Measurements from ENCODE around the gene YWHAG. TPM values are rescaled to one million over a fixed set of nuclear protein-coding genes. Genes with fewer than 3 reads are reported as not detected.
"Not testable (repeated sequence)": the region's sequence is repeated elsewhere in the genome, so short reads cannot be mapped to it uniquely, and the experiment has no call there.

The YWHAG gene
- total and polyA plus RNA-seq, 2 experiments from 2014 or later, result 82.2 to 179 TPM

GRCh38 chr7:76336094-76336493 is 22.7 kb downstream of the YWHAG start:
- Histone ChIP-seq H3F3A (replicated peaks; ENCODE audit: low read depth) (peaks cover 17% of the 10 kb centered on the region), H3K27ac (ENCODE audit: low read depth) (peak overlapping the region; percentile 65), H3K4me2 (no peak overlapping the region), H3K79me2 (replicated peaks; ENCODE audit: insufficient read depth) (peaks cover 100% of the 10 kb centered on the region), H4K20me1 (replicated peaks; ENCODE audit: insufficient read depth) (peaks cover 92% of the 10 kb centered on the region), H3K4me3 (no peak overlapping the region), H3K27me3 (ENCODE audit: insufficient read depth) (no peaks in the 10 kb centered on the region), H3K9me2 (ENCODE audit: insufficient read depth) (no peaks in the 10 kb centered on the region), H3K36me3 (ENCODE audit: insufficient read depth) (no peaks in the 10 kb centered on the region), H3K4me1 (ENCODE audit: insufficient read depth) (peaks cover 11% of the 10 kb centered on the region), H2AFZ (no peak overlapping the region)
- peaks cover 78% of the 10 kb centered on the region for H3K36me3 Mint-ChIP-seq (ENCODE audit: low read depth)
- DNase-seq (ENCODE audit: low spot score), result no peak
- H3K27me3 Mint-ChIP-seq (ENCODE audit: insufficient read depth, low read depth, poor library complexity), result peaks cover 4% of the 10 kb centered on the region
- no peak overlapping the region for H3K27ac Mint-ChIP-seq
- peaks cover 44% of the 10 kb centered on the region; the same call in 2 of the 3 replicates for H3K4me1 Mint-ChIP-seq
- TF ChIP-seq POLR2AphosphoS5 (IDR thresholded peaks at IDR 0.05; ENCODE audit: low read depth), result no peak
- no peak overlapping the region for H3K4me3 Mint-ChIP-seq
- ATAC-seq, result no peak
- no peaks in the 10 kb centered on the region for H3K9me3 Mint-ChIP-seq

- H3K4me2 ChIP-seq; H3K27me3 ChIP-seq (ENCODE audit: insufficient read depth); H3K4me3 Mint-ChIP-seq; DNase-seq (ENCODE audit: low spot score); H3K36me3 ChIP-seq (ENCODE audit: insufficient read depth); H3K27me3 Mint-ChIP-seq (ENCODE audit: insufficient read depth, low read depth, poor library complexity); H3K27ac Mint-ChIP-seq; H2AFZ ChIP-seq; H3K9me3 Mint-ChIP-seq; H3K4me3 ChIP-seq; H3K9me2 ChIP-seq (ENCODE audit: insufficient read depth); ATAC-seq: not testable (repeated sequence)
- Histone ChIP-seq H3F3A (replicated peaks; ENCODE audit: low read depth) (peaks cover 19% of the 10 kb centered on the region), H3K4me1 (ENCODE audit: insufficient read depth) (peaks cover 11% of the 10 kb centered on the region), H4K20me1 (replicated peaks; ENCODE audit: insufficient read depth) (peaks cover 92% of the 10 kb centered on the region), H3K27ac (ENCODE audit: low read depth) (peak overlapping the region; percentile 65), H3K79me2 (replicated peaks; ENCODE audit: insufficient read depth) (peaks cover 100% of the 10 kb centered on the region)
- Mint-ChIP-seq H3K4me1 (peaks cover 45% of the 10 kb centered on the region; the same call in 2 of the 3 replicates), H3K36me3 (ENCODE audit: low read depth) (peaks cover 78% of the 10 kb centered on the region)
Measured at GRCh38 chr7:76335417-76335816, 23.4 kb downstream of the YWHAG start.

- Mint-ChIP-seq H3K27ac (no peak overlapping the region), H3K27me3 (ENCODE audit: insufficient read depth, low read depth, poor library complexity) (peaks cover 9% of the 10 kb centered on the region), H3K4me1 (peaks cover 46% of the 10 kb centered on the region; the same call in 2 of the 3 replicates), H3K36me3 (ENCODE audit: low read depth) (peaks cover 78% of the 10 kb centered on the region), H3K9me3 (no peaks in the 10 kb centered on the region), H3K4me3 (no peak overlapping the region)
- peaks cover 85% of the 10 kb centered on the region for H4K20me1 ChIP-seq (replicated peaks; ENCODE audit: insufficient read depth)
- no peak for DNase-seq (ENCODE audit: low spot score)
- H3K4me2 ChIP-seq, result no peak overlapping the region
- H3K79me2 ChIP-seq (replicated peaks; ENCODE audit: insufficient read depth), result peaks cover 100% of the 10 kb centered on the region
- ATAC-seq, result no peak
- H3K27ac ChIP-seq (ENCODE audit: low read depth), result peak overlapping the region; percentile 66; the same call in 1 of the 2 replicates
- H3F3A ChIP-seq (replicated peaks; ENCODE audit: low read depth), result peaks cover 24% of the 10 kb centered on the region
- peaks cover 7% of the 10 kb centered on the region; the same call in 1 of the 2 replicates for H3K36me3 ChIP-seq (ENCODE audit: insufficient read depth)
- no peaks in the 10 kb centered on the region for H3K9me2 ChIP-seq (ENCODE audit: insufficient read depth)
- H3K27me3 ChIP-seq (ENCODE audit: insufficient read depth), result no peaks in the 10 kb centered on the region
- H2AFZ ChIP-seq, result no peak overlapping the region
- H3K4me1 ChIP-seq (ENCODE audit: insufficient read depth), result peaks cover 11% of the 10 kb centered on the region
- no peak overlapping the region for H3K4me3 ChIP-seq
- TF ChIP-seq ZNF114 (CRISPR knock-in tag; IDR thresholded peaks at IDR 0.05), result no peak
- no peak for TF ChIP-seq ZNF462 (CRISPR knock-in tag; IDR thresholded peaks at IDR 0.05)
- TF ChIP-seq ZNF331 (CRISPR knock-in tag; IDR thresholded peaks at IDR 0.05; ENCODE audit: low read depth), result no peak
- no peak for TF ChIP-seq EZH2 (IDR thresholded peaks at IDR 0.05; ENCODE audit: low read depth, unreplicated experiment)
- no peak for TF ChIP-seq NANOG (IDR thresholded peaks at IDR 0.05; ENCODE audit: borderline replicate concordance)
- no peak for TF ChIP-seq JUNB (IDR thresholded peaks at IDR 0.05; ENCODE audit: unreplicated experiment)
- TF ChIP-seq ETS1 (IDR thresholded peaks at IDR 0.05), result no peak
- TF ChIP-seq CREB1 (CRISPR knock-in tag; IDR thresholded peaks at IDR 0.05; ENCODE audit: low read depth), result no peak
Measured at GRCh38 chr7:76334320-76334967, 24.3 kb downstream of the YWHAG start.
